ENCODE data around the gene MTHFD2. TPM values are rescaled to one million over a fixed set of nuclear protein-coding genes. Genes with fewer than 3 reads are reported as not detected.
"Not testable (repeated sequence)": the region's sequence is repeated elsewhere in the genome, so short reads cannot be mapped to it uniquely, and the experiment has no call there.

Gene MTHFD2
- total RNA-seq, 1 experiment from 2014 or later, result 91.8 TPM

GRCh38 chr2:74197049-74197448 lies 1.4 kb upstream of the MTHFD2 start:
- no peak for DNase-seq (ENCODE audit: low spot score)

- no peak for DNase-seq (ENCODE audit: low spot score)
Measured at GRCh38 chr2:74198023-74198460, 373 bp upstream of the MTHFD2 start.

- no peak for DNase-seq (ENCODE audit: low spot score)
Measured at GRCh38 chr2:74199275-74199701, 873 bp downstream of the MTHFD2 start.

GRCh38 chr2:74199871-74200305 lies 1.5 kb downstream of the MTHFD2 start:
- no peak for DNase-seq (ENCODE audit: low spot score)

GRCh38 chr2:74201196-74201595 lies 2.8 kb downstream of the MTHFD2 start:
- no peak for DNase-seq (ENCODE audit: low spot score)

- peak; percentile 39 for DNase-seq (ENCODE audit: low spot score)
Measured at GRCh38 chr2:74201596-74201995, 3.2 kb downstream of the MTHFD2 start.

- DNase-seq (ENCODE audit: low spot score), result no peak
Measured at GRCh38 chr2:74204436-74204835, 6.0 kb downstream of the MTHFD2 start.

- no peak for DNase-seq (ENCODE audit: low spot score)
Measured at GRCh38 chr2:74205113-74205512, 6.7 kb downstream of the MTHFD2 start.

GRCh38 chr2:74205596-74205995 lies 7.2 kb downstream of the MTHFD2 start:
- no peak for DNase-seq (ENCODE audit: low spot score)

- peak; percentile 40 for DNase-seq (ENCODE audit: low spot score)
Measured at GRCh38 chr2:74206180-74206688, 7.8 kb downstream of the MTHFD2 start.

GRCh38 chr2:74212702-74213410 lies 14.4 kb downstream of the MTHFD2 start:
- no peak for DNase-seq (ENCODE audit: low spot score)

- DNase-seq (ENCODE audit: low spot score), result not testable (repeated sequence)
Measured at GRCh38 chr2:74215771-74216170, 17.4 kb downstream of the MTHFD2 start.

- DNase-seq (ENCODE audit: low spot score), result no peak
Measured at GRCh38 chr2:74216642-74217041, 18.2 kb downstream of the MTHFD2 start.

GRCh38 chr2:74219846-74220486 lies 21.6 kb downstream of the MTHFD2 start:
- no peak for DNase-seq (ENCODE audit: low spot score)

- DNase-seq (ENCODE audit: low spot score), result no peak
Measured at GRCh38 chr2:74221091-74221490, 22.7 kb downstream of the MTHFD2 start.

GRCh38 chr2:74221604-74222299 lies 23.3 kb downstream of the MTHFD2 start:
- no peak for DNase-seq (ENCODE audit: low spot score)

- DNase-seq (ENCODE audit: low spot score), result no peak
Measured at GRCh38 chr2:74222300-74222650, 23.9 kb downstream of the MTHFD2 start.

GRCh38 chr2:74223941-74224770 lies 25.7 kb downstream of the MTHFD2 start:
- DNase-seq (ENCODE audit: low spot score), result no peak

GRCh38 chr2:74225698-74226459 lies 27.5 kb downstream of the MTHFD2 start:
- no peak for DNase-seq (ENCODE audit: low spot score)

GRCh38 chr2:74226648-74227213 lies 28.3 kb downstream of the MTHFD2 start:
- no peak for DNase-seq (ENCODE audit: low spot score)

GRCh38 chr2:74227646-74228045 lies 29.2 kb downstream of the MTHFD2 start:
- no peak for DNase-seq (ENCODE audit: low spot score)

All from A172 (cell line).